A673 (cell line): ENCODE measurements around the gene MYOZ3. TPM values are rescaled to one million over a fixed set of nuclear protein-coding genes. Genes with fewer than 3 reads are reported as not detected.
A peak's percentile ranks its signal among the peaks of the same experiment; 100 is the strongest.

Experiments used
- BruUV-seq: library from RNA; stranded (reverse); fragments of 400-500 nt; replicated peaks from 2 replicates; lab custom pipeline; 2021; lab: Mats Ljungman, UMichigan
- CTCF ChIA-PET: fragments of 300-600 bp; sonication (Branson Sonifier 250); formaldehyde crosslinking; loops from one replicate; lab custom pipeline; 2022; ENCODE audit warnings: antibody characterized with exemption; lab: Charles Lee
- POLR2A ChIA-PET: fragments of 300-600 bp; sonication (Branson Sonifier 250); formaldehyde crosslinking; loops from one replicate; lab custom pipeline; 2022; ENCODE audit warnings: antibody characterized with exemption; ENCODE audit not compliant: low non-redundant PET; lab: Charles Lee
- DNase-seq: peaks from one replicate; pipeline ENCODE4 v3.0.0-alpha.2; 2015; ENCODE audit warnings: low spot score
- H3K27ac ChIP-seq: fragments of 200-600 bp; sonication (generic); 2 replicates; pipeline ENCODE4 v1.5.1; 2016; ENCODE audit warnings: mixed run types, low read depth, mild to moderate bottlenecking, mixed read lengths, antibody characterized with exemption, low read length; ENCODE audit not compliant: poor library complexity, severe bottlenecking
- H3K27me3 ChIP-seq: fragments of 200-600 bp; sonication (generic); replicated peaks from 2 replicates; pipeline ENCODE4 v1.6.1; 2017; ENCODE audit warnings: mixed run types, low read depth, mild to moderate bottlenecking, mixed read lengths, antibody characterized with exemption, low read length; ENCODE audit not compliant: insufficient read depth, poor library complexity
- H3K36me3 ChIP-seq: fragments of 200-600 bp; sonication (generic); 2 replicates; pipeline ENCODE4 v1.6.1; 2016; ENCODE audit warnings: mixed run types, mild to moderate bottlenecking, mixed read lengths, antibody characterized with exemption, low read length; ENCODE audit not compliant: insufficient read depth, poor library complexity, severe bottlenecking
- H3K4me1 ChIP-seq: fragments of 200-600 bp; sonication (generic); 2 replicates; pipeline ENCODE4 v1.6.1; 2017; ENCODE audit warnings: mixed run types, mild to moderate bottlenecking, mixed read lengths, antibody characterized with exemption, low read length; ENCODE audit not compliant: insufficient read depth, poor library complexity, severe bottlenecking
- H3K4me3 ChIP-seq: fragments of 200-600 bp; sonication (generic); 2 replicates; pipeline ENCODE4 v1.5.1; 2016; ENCODE audit warnings: low read depth, mixed run types, mild to moderate bottlenecking, mixed read lengths, low read length; ENCODE audit not compliant: poor library complexity, severe bottlenecking
- H3K9me3 ChIP-seq: fragments of 200-600 bp; sonication (generic); 2 replicates; pipeline ENCODE4 v1.6.1; 2016; ENCODE audit warnings: mixed run types, low read depth, mild to moderate bottlenecking, mixed read lengths, antibody characterized with exemption, low read length; ENCODE audit not compliant: poor library complexity, severe bottlenecking
- CTCF ChIP-seq: fragments of 300-800, 200-600 bp; sonication (generic); conservative IDR thresholded peaks from 2 replicates; pipeline ENCODE4 v1.5.1; 2017; ENCODE audit warnings: low read depth, mild to moderate bottlenecking, antibody characterized with exemption, low read length, moderate library complexity, mixed read lengths
- EZH2 ChIP-seq: fragments of 200-600 bp; sonication (generic); IDR thresholded peaks from 2 replicates; pipeline ENCODE4 v1.6.1; 2017; ENCODE audit warnings: borderline replicate concordance, low read depth, mild to moderate bottlenecking, mixed read lengths, antibody characterized with exemption, low read length; ENCODE audit not compliant: poor library complexity, severe bottlenecking
- intact Hi-C: fragments of 100-400 bp; cut with micrococcal nuclease; formaldehyde crosslinking; loops from one replicate; pipeline ENCODE4 v1.10.0; 2022; ENCODE audit not compliant: unreplicated experiment
- total RNA-seq: library from RNA; stranded (reverse); gene quantifications from 2 replicates; pipeline ENCODE4 v1.2.3, GENCODE V29; 2021

Gene MYOZ3
- total RNA-seq, 1 experiment from 2014 or later: 2.4 TPM

- Histone ChIP-seq H3K27me3 (no peaks in the 10 kb centered on the region), H3K9me3 (no peaks in the 10 kb centered on the region), H3K4me1 (peaks cover 42% of the 10 kb centered on the region), H3K27ac (no peak overlapping the region), H3K4me3 (no peak overlapping the region), H3K36me3 (no peaks in the 10 kb centered on the region)
- CTCF ChIA-PET: no interaction called here
- BruUV-seq: no TSS peak
- intact Hi-C loops: no loop called here
- DNase-seq: peak; percentile 54
- TF ChIP-seq CTCF (no peak), EZH2 (no peak)
- POLR2A ChIA-PET: no interaction called here
These were observed 15.9 kb upstream of the MYOZ3 start for GRCh38 chr5:150645070-150645700.

- POLR2A ChIA-PET: no interaction called here
These were observed 13.5 kb upstream of the MYOZ3 start for GRCh38 chr5:150647275-150648251.

More at GRCh38 chr5:150647275-150648251, 13.5 kb upstream of the MYOZ3 start:
- no peak for TF ChIP-seq EZH2
- no peak for TF ChIP-seq CTCF
- no peak overlapping the region for H3K27ac ChIP-seq
- no peaks in the 10 kb centered on the region for H3K9me3 ChIP-seq
- CTCF ChIA-PET: no interaction called here
- no TSS peak for BruUV-seq
- DNase-seq: no peak
- peaks cover 35% of the 10 kb centered on the region for H3K4me1 ChIP-seq
- H3K27me3 ChIP-seq: no peaks in the 10 kb centered on the region
- no peaks in the 10 kb centered on the region for H3K36me3 ChIP-seq
- H3K4me3 ChIP-seq: no peak overlapping the region
- intact Hi-C loops: no loop called here
